SK-N-DZ (cell line): ENCODE measurements around the gene STAC3.

Experiments
- DNase-seq: peaks from one replicate; pipeline ENCODE4 v3.0.0-alpha.2; 2015; ENCODE audit warnings: low spot score

Gene STAC3

DNA sequence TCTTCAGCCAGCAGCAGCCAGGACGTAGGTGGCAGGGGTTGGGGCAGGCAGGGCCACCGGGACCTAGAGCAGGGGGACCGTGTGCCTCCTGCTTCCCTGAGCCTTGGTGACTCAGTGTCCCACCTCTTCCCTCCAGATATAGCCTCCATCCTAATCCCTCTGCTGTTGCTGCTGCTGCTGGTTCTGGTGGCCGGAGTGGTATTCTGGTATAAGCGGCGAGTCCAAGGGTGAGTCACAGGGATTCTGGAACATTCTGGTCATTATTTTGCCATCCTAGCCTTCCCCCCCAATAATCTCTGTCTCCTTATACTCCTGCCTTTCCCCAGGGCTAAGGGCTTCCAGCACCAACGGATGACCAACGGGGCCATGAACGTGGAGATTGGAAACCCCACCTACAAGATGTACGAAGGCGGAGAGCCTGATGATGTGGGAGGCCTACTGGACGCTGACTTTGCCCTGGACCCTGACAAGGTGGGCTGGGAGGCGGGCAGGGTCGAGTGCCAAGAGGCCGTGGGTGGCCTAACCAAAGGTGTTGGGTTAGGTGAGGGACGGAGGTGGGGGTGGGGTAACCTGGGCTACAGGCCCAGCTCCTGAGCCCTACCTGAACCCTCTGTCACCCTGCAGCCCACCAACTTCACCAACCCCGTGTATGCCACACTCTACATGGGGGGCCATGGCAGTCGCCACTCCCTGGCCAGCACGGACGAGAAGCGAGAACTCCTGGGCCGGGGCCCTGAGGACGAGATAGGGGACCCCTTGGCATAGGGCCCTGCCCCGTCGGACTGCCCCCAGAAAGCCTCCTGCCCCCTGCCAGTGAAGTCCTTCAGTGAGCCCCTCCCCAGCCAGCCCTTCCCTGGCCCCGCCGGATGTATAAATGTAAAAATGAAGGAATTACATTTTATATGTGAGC lies 38.9 kb downstream of the STAC3 start:
- no peak for DNase-seq

DNA sequence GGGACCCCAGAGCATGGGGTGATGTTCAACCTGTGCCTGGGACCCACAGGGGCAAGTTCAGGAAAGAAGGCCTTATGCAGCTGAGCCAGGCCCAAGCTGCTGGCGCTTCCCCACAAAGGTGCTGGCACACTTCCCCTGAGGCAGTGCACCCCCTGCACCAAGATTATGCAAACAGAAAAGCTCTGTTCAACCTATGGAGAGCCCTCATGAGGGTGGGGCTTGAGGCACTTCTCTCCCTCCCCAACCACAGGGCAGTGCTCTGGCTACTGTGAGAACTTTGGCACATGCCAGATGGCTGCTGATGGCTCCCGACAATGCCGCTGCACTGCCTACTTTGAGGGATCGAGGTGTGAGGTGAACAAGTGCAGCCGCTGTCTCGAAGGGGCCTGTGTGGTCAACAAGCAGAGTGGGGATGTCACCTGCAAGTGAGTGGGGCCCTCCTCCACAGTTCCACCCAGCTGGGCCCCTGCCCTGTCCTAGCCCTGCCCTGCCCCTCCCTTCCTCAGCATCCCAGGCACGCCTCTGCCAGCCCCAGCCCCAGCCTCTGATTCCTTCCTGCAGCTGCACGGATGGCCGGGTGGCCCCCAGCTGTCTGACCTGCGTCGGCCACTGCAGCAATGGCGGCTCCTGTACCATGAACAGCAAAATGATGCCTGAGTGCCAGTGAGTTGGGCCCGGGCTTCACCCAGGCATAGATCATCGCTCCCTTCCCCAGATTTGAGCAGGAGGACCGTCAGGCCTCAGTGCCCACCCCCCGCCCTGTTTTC lies 39.9 kb downstream of the STAC3 start:
- no peak for DNase-seq

DNA sequence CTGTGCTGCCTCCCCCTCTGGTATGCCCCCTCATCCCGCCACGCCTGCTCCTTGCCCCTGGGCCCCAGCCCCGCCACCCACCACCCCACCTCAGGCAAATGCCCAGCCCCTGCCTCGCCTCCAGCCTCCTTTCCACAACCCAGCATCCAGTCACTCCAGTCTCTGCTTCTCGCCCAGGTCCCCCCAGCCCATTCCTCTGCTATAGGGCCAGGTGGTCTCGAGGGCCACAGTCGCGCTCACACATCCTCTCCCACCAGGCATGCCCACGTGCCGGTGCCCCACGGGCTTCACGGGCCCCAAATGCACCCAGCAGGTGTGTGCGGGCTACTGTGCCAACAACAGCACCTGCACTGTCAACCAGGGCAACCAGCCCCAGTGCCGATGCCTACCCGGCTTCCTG lies 40.5 kb downstream of the STAC3 start:
- DNase-seq, result no peak

DNA sequence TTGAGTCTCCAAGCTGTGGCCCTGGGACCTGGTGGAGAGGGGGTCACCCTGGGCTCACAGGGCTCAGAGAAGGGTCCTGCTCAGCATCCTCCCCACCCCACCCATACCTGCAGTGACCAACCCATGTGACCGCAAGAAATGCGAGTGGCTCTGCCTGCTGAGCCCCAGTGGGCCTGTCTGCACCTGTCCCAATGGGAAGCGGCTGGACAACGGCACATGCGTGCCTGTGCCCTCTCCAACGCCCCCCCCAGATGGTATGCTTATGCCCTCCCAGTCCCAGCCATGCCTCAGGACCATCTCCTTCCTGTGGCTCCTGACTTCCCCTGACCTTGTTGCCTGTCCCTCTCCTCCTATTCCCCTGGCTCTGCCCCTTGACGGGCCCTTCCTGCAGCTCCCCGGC lies 41.1 kb downstream of the STAC3 start:
- no peak for DNase-seq

DNA sequence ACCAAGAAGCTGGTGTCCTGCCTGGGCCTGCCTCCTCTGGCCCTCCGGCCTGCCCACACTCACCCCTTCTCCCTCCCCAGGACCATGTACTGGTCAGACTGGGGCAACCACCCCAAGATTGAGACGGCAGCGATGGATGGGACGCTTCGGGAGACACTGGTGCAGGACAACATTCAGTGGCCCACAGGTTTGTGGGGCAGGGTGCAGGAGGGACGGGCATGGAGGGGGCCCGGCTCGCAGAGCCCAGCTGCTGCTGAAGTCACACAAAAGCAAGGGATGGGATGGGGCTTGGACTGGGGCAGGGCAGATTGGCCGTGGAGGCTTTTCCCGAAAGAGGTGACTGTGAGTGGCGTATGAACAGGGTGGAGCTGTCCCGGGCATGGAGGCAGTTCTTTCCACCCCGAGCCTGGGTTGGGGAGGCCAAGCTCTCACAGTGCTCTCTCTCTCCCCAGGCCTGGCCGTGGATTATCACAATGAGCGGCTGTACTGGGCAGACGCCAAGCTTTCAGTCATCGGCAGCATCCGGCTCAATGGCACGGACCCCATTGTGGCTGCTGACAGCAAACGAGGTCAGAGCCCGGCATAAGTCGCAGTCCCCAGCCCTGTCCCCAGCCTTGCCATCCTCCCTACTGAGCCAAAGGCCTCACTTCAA lies 42.2 kb downstream of the STAC3 start:
- DNase-seq, result no peak

DNA sequence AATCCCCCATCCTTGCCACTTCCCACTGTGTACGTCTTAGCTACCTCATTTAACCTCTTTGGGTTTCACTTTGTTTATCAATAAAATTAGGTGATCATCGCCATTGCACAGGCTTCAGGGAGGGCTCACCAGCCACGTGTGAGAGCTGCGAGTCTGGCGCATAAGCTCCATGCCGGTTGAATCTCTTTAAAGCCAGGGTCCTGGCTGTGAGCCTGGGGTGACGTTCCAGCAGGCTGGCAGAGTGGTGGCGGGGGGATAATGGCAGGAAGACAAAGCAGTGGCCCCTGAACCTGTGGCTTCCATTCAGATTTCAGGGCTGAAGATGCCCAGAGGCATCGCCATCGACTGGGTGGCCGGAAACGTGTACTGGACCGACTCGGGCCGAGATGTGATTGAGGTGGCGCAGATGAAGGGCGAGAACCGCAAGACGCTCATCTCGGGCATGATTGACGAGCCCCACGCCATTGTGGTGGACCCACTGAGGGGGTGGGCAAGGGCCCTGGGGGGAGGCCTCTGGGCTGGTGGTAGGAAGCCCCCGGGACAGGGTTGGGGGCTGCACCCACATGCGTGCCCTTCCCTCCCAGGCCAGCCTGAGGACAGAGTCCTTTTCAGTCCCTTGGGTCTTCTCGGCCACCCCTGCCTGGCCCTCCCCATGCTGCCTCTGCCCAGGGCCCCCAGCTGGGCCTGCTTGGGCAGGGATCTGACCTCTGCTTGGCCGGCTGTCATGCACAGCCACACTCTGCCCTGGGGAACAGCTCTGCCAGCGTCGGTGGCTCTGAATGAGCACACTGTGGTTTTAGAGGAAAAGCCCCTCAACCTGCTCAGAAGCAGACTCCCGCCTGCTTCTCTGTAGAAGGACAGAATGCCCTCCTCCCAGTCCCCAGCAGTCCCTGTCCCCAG lies 43.0 kb downstream of the STAC3 start:
- DNase-seq, result no peak

DNA sequence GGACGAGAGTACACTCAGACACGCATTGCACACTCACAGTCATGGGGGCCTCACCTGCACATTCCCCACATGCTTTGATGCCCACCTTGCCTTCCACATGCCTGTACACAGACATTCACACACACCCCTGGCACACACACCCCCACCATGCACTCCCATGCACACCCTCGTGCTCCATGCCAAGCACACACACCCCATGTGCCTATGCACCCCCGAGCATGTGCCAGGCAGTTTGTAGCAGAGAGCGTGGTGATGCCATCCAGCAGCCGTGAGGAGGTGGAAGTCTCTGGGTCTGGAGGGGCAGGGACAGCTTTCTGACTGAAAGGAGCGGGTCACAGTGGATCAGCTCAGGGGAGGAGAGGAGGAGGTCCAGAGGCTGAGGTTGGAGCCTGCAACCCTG lies 45.1 kb downstream of the STAC3 start:
- DNase-seq, result no peak

DNA sequence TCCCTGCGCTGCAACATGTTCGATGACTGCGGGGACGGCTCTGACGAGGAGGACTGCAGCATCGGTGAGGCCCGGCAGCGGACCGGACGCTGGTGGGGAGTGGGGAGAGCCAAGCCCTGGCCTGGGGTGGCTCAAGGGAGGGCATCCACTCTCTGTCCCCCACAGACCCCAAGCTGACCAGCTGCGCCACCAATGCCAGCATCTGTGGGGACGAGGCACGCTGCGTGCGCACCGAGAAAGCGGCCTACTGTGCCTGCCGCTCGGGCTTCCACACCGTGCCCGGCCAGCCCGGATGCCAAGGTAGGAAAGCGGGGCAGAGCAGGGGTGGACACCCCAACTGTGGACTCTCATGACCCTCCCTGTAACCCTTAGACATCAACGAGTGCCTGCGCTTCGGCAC lies 45.8 kb downstream of the STAC3 start:
- DNase-seq, result no peak

DNA sequence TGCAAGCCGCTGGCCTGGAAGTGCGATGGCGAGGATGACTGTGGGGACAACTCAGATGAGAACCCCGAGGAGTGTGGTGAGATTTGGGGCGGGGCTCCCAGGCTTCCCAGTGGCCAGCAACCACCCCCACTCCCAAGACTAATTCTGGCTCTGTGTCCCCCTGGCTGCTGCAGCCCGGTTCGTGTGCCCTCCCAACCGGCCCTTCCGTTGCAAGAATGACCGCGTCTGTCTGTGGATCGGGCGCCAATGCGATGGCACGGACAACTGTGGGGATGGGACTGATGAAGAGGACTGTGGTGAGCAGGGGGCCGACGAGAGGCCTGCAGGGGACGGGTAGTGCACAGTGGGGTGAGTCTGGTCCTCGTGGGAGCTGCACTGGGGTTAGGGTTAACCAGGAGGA lies 46.5 kb downstream of the STAC3 start:
- DNase-seq, result no peak

DNA sequence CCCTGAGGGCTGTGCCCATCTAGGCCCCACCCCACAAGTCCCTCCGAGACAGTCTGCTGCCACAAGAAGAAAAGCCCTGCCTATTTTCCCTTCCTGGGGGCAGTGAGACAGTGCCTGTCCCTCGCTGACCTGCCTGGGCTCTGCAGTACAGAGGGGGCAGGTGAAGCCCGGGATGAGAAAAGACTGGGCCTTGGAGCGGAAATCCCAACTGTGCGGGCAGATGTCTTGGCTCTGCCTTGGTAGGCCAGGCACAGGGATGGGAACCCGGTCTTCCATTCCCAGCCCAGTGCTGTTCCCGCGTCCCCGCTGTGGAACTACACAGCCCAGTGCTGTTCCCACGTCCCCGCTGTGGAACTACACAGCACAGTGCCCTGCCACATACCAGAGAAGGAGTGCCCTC lies 47.2 kb downstream of the STAC3 start:
- DNase-seq, result no peak

DNA sequence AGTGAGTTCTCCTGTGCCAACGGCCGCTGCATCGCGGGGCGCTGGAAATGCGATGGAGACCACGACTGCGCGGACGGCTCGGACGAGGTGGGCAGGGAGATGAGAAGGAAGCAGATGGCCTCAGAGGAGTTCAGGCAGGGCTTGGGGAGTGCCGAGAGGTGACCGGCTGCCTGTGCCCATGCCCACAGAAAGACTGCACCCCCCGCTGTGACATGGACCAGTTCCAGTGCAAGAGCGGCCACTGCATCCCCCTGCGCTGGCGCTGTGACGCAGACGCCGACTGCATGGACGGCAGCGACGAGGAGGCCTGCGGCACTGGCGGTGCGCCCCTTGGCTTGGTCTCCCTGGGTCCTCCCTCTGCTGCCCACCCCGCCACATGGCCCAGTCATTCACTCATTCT lies 47.8 kb downstream of the STAC3 start:
- no peak for DNase-seq

DNA sequence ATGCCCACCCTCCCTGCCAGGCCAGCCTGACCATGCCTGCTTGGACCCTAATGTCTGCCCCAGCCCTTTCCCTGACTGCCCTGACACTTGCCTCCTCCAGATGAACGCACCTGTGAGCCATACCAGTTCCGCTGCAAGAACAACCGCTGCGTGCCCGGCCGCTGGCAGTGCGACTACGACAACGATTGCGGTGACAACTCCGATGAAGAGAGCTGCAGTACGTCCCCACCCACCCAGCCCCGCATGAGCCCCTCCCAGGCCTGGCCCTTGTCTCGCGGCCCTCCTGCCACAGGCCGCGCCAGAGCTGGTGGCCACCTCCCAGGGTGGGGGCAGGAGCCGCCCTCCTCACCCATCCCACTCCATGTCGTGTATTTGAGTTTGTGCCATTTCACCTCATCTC lies 48.7 kb downstream of the STAC3 start:
- DNase-seq, result no peak

DNA sequence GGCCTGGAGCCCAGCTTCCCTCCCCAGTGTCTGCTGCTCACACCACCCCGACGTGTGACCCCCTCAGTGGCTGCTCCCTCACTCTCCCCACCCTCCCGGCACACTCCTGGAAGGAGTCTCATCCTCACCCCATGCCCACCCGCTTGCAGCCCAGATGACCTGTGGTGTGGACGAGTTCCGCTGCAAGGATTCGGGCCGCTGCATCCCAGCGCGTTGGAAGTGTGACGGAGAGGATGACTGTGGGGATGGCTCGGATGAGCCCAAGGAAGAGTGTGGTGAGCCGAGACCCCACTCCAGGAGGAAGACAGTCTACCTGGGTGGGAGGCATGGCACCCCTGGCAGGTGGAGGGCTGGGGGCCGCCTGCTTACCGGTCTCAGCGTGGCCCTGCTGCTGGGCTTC lies 49.4 kb downstream of the STAC3 start:
- no peak for DNase-seq

DNA sequence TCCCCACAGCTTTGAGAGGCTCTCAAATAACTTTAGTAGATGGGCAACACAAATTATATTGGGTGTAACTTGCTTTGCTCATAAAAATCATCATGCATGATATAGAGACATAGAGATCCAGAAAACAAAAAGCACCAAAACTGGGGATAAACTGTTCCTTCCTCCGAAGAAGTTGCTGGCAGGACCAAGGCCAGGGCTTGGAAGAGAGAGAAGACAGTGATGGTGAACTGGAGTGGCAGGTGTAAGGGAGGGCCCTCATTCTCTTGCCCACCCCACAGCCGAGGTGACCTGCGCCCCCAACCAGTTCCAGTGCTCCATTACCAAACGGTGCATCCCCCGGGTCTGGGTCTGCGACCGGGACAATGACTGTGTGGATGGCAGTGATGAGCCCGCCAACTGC lies 49.8 kb downstream of the STAC3 start:
- no peak for DNase-seq

DNA sequence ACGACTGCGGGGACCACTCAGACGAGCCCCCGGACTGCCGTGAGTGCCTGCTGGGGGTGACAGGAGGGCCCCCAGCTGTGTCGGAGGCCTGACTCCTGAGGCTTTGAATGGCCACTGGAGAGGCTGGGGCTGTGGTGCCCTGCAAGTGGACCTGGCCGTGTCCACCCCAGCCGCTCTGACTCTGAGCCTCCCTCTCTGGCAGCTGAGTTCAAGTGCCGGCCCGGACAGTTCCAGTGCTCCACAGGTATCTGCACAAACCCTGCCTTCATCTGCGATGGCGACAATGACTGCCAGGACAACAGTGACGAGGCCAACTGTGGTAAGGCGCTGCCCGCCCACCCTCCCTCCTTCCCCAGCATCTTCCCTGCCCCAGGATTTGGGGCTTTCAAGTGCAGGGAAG lies 50.5 kb downstream of the STAC3 start:
- no peak for DNase-seq

DNA sequence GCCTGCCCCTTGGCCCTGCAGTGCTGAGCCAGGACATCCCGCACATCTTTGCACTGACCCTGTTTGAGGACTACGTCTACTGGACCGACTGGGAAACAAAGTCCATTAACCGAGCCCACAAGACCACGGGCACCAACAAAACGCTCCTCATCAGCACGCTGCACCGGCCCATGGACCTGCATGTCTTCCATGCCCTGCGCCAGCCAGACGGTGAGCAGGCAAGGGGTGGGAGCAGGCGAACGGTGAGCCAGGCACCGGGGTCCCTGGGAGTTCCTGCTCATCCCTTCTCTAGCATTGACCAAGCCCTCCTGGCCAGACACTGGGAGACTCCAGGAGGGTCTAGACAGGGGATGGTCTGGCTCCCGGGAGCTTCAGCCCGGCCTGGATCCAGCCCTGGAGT lies 51.8 kb downstream of the STAC3 start:
- no peak for DNase-seq

DNA sequence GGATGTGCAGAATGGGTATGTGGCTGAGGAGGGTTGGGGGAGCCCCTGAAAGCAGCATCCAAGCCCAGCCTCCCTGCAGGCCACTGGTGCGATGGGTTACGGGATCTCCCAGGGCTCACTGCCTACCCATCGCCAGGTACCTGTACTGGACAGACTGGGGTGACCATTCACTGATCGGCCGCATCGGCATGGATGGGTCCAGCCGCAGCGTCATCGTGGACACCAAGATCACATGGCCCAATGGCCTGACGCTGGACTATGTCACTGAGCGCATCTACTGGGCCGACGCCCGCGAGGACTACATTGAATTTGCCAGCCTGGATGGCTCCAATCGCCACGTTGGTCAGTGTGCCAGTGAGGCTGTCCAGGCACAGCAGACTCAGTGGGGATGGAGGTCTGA lies 52.7 kb downstream of the STAC3 start:
- DNase-seq, result no peak

DNA sequence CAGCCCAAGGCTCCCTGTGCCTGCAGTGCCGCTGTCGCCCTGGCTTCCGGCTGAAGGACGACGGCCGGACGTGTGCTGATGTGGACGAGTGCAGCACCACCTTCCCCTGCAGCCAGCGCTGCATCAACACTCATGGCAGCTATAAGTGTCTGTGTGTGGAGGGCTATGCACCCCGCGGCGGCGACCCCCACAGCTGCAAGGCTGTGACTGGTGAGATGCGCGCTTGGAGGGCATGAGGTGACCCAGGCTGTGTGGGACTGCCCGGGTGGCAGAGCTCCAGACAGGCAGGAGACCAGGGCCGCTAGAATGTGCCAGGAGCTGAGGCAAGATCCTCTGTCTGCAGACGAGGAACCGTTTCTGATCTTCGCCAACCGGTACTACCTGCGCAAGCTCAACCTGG lies 54.0 kb downstream of the STAC3 start:
- DNase-seq, result no peak

DNA sequence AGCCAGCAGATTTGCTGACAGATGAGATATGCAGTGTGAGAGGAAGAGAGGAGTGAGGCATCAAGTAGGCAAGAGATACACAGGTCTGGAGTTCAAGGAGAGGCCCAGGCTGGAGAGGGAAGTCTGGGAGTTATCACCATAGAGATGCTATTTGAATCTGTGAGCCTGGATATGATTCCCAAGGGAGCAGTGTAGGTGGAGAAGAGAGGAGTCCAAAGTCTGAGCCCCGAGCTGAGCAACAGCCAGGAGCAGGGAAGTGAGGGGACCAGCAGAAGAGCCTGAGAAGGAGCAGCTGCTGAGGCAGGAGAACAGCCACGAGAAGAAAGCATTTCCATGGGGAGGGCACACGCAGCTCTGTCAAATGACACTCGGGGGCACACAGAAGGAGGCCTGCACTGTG lies 54.5 kb downstream of the STAC3 start:
- no peak for DNase-seq

DNA sequence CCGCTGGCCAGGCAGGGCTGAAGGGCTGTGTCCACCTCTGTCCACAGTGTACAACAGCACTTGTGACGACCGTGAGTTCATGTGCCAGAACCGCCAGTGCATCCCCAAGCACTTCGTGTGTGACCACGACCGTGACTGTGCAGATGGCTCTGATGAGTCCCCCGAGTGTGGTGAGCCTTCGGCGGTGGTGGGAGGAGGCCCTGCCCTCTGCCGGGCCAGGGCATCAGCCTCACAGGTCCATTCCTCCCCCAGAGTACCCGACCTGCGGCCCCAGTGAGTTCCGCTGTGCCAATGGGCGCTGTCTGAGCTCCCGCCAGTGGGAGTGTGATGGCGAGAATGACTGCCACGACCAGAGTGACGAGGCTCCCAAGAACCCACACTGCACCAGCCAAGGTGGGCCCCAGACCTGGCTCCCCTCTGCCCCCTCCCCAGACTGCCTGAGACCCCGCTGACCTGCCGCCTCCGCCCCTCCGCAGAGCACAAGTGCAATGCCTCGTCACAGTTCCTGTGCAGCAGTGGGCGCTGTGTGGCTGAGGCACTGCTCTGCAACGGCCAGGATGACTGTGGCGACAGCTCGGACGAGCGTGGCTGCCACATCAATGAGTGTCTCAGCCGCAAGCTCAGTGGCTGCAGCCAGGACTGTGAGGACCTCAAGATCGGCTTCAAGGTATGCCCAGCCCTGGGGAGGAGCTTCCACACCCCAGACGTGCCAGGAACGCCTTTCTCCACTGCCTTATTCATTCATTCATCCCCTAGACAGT lies 55.2 kb downstream of the STAC3 start:
- DNase-seq, result no peak

DNA sequence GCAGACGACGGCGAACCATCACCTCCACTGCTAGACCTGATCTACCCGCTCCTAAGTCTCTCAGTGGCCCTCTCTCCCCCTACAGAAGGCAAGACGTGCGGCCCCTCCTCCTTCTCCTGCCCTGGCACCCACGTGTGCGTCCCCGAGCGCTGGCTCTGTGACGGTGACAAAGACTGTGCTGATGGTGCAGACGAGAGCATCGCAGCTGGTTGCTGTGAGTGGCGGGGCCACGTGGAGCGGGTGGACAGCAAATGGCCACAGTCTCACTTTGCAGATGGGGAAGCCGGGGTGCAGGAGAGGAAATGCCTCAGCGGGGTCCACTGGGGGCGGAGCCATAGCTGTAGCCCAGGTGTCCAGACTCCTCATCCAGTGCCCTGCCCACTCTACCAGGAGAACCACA lies 55.8 kb downstream of the STAC3 start:
- no peak for DNase-seq
